ENCODE results near the gene RASAL2.

DNA sequence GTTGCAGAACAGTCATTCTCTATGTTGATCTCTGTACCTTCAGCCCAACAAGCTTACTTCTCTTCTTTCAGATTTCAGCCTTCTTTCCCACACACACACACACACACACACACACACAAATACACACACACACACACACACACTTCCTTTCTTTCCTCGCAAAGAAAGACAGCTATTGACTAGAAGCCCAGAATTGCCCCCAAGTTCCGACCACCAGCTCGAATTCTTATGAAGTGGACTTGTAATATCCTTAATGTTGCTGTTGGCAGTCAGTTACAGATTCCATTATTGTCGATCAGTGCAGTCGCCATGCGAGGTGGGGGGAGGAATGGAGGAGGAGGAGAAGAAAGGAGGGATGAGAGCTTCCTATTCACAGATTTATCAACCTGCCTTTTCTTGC, 277.3 kb downstream of the RASAL2 start:
- TF ChIP-seq POLR2AphosphoS5 (IDR thresholded peaks at IDR 0.05; ENCODE audit: borderline replicate concordance, low read depth, low read length) (no peak), EZH2 (IDR thresholded peaks at IDR 0.05) (no peak), FOXP2 (optimal IDR thresholded peaks at IDR 0.05; ENCODE audit: control extremely low read depth, extremely low read length, insufficient read depth) (no peak)
